HL-60 (cell line): Measurements from ENCODE around the gene DGKI.
"Not testable (repeated sequence)": the region's sequence is repeated elsewhere in the genome, so short reads cannot be mapped to it uniquely, and the experiment has no call there.

Experiments used
- DNase-seq, 2 experiments: peaks; one replicate each; pipeline ENCODE4 v3.0.0-alpha.2; 2010 to 2020; ENCODE audit warnings: low read depth in 1 of 2, low spot score in 1 of 2
- H3K27ac ChIP-seq: fragments of 250-450 bp; sonication (Bioruptor Pico); replicated peaks from 2 replicates; pipeline ENCODE4 v1.5.1; 2020; ENCODE audit warnings: mild to moderate bottlenecking, moderate library complexity
- H3K27me3 ChIP-seq: fragments of 250-450 bp; sonication (Bioruptor Pico); 2 replicates; pipeline ENCODE4 v1.5.1; 2021; ENCODE audit warnings: mild to moderate bottlenecking, moderate library complexity; ENCODE audit not compliant: insufficient read depth, poor library complexity, severe bottlenecking
- H3K4me3 ChIP-seq: replicated peaks from 2 replicates; pipeline ENCODE4 v1.5.1; 2011; ENCODE audit warnings: mild to moderate bottlenecking, control low read depth, low read length; ENCODE audit not compliant: insufficient read depth
- CTCF ChIP-seq: IDR thresholded peaks from one replicate; pipeline ENCODE4 v1.5.1; 2011; ENCODE audit warnings: low read length, control low read depth, inconsistent platforms; ENCODE audit not compliant: insufficient read depth
- GABPA ChIP-seq: IDR thresholded peaks from 2 replicates; pipeline ENCODE4 v1.6.1; 2012; ENCODE audit warnings: low read depth
- POLR2AphosphoS5 ChIP-seq: IDR thresholded peaks from 2 replicates; pipeline ENCODE4 v1.6.1; 2012; ENCODE audit warnings: low read depth
- REST ChIP-seq: IDR thresholded peaks from 2 replicates; pipeline ENCODE4 v1.6.1; 2012; ENCODE audit warnings: low read depth; ENCODE audit not compliant: insufficient replicate concordance
- SPI1 ChIP-seq: IDR thresholded peaks from 2 replicates; pipeline ENCODE4 v1.6.1; 2012; ENCODE audit warnings: low read depth, mild to moderate bottlenecking, borderline replicate concordance

The DGKI gene

GRCh38 chr7:137832382-137832781 is 14.4 kb downstream of the DGKI start:
- Histone ChIP-seq H3K27ac (no peak overlapping the region), H3K27me3 (no peaks in the 10 kb centered on the region), H3K4me3 (no peak overlapping the region)
- DNase-seq = no peak
- TF ChIP-seq REST (no peak), SPI1 (no peak), POLR2AphosphoS5 (no peak), CTCF (no peak), GABPA (no peak)

DNA sequence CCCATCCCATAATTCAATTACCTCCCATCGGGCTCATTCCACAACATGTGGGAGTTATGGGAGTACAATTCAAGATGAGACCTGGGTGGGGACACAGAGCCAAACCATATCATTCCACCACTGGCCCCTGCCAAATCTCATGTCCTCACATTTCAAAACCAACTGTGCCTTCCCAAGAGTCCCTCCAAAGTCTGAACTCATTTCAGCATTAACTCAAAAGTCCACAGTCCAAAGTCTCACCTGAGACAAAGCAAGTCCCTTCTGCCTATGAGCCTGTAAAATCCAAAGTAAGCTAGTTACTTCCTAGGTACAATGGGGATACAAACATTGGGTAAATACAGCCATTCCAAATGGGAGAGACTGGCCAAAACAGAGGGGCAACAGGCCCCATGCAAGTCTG is 15.2 kb downstream of the DGKI start:
- H3K4me3 ChIP-seq, H3K27ac ChIP-seq, H3K27me3 ChIP-seq, DNase-seq: not testable (repeated sequence)

DNA sequence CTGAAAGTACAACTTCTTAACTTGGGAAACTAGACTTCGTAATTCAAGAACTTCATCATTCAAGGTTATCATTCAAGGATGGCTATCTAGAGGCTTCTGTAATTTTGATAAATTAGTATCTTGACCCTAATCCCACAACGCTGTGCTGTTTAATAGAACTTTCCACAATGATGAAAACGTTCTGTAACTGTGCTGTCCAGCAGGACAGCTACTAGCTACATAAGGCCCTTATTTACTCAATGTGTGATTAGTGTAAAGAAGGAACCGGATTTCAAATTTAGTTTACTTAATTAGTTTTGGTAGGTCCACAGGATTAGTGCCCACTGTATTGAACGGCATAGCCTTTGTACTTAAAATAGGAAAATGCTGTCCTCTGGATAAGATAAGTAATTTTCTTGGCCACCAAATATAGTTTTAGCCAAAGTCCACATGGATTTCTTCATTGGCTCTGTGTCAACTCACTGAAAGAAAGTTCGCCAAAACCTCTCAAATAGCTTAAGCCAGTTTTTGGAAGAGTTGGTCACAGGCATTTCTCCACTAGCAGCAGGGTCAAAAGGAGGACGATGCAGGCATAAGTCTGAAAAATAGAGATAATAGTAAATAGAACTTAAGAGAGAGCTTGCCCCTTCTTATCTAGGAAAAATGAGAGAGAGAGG is 17.3 kb downstream of the DGKI start:
- H3K27ac ChIP-seq = no peak overlapping the region
- no peak for TF ChIP-seq GABPA
- no peak for TF ChIP-seq CTCF
- TF ChIP-seq POLR2AphosphoS5 = no peak
- TF ChIP-seq SPI1 = no peak
- TF ChIP-seq REST = no peak
- DNase-seq = no peak
- no peak overlapping the region for H3K4me3 ChIP-seq
- H3K27me3 ChIP-seq = no peaks in the 10 kb centered on the region

DNA sequence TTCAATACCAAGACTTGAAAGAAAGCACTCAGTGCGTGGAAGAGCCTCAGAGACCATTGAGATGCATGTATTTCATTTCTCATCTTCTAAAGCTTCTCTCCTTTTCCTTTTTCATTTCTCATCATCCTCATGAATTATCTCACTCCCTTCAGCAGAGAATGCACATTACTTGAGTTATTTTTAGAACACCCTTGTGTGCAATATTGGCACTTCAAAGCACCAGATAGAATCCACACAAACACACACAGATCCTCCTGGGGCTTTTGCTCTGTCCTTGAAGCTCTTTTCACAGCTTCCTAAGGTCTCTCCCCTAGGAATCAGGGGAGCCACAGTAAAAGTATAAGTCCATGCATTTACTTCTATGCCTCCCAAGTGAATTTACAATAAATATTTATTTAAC is 18.3 kb downstream of the DGKI start:
- TF ChIP-seq POLR2AphosphoS5 = no peak

GRCh38 chr7:137825489-137825888 is 21.3 kb downstream of the DGKI start:
- DNase-seq = no peak
- TF ChIP-seq SPI1 (no peak), REST (no peak), GABPA (no peak), POLR2AphosphoS5 (no peak), CTCF (no peak)
- no peaks in the 10 kb centered on the region for H3K27me3 ChIP-seq
- no peak overlapping the region for H3K27ac ChIP-seq
- no peak overlapping the region for H3K4me3 ChIP-seq

More for the DNA sequence above, 18.3 kb downstream of the DGKI start:
- no peak for DNase-seq
- no peak overlapping the region for H3K27ac ChIP-seq
- no peak overlapping the region for H3K4me3 ChIP-seq
- no peaks in the 10 kb centered on the region for H3K27me3 ChIP-seq
